H1 (cell line): ENCODE results near the gene IRAK3. TPM values are rescaled to one million over a fixed set of nuclear protein-coding genes. Genes with fewer than 3 reads are reported as not detected.

Source experiments
- CTCF ChIA-PET: fragments of 300-600 bp; sonication (Branson Sonifier 250); formaldehyde crosslinking; loops from one replicate; lab custom pipeline; 2021; ENCODE audit not compliant: partially characterized antibody; lab: Charles Lee
- POLR2A ChIA-PET: fragments of 300-600 bp; sonication (Branson Sonifier 250); formaldehyde crosslinking; loops from one replicate; lab custom pipeline; 2021; ENCODE audit warnings: inconsistent platforms; ENCODE audit not compliant: partially characterized antibody; lab: Charles Lee
- DNase-seq, 2 experiments: peaks; one replicate each; pipeline versions ENCODE4 v3.0.0 to v3.0.0-alpha.2; 2010 to 2022; ENCODE audit warnings: low spot score in 2 of 2, low read depth in 1 of 2, mixed read lengths in 1 of 2
- FAIRE-seq: peaks from 2 replicates; lab custom pipeline; 2011; peaks lifted over from hg19 to GRCh38; lab: Jason Lieb, UNC
- H2AFZ ChIP-seq: 2 replicates; pipeline ENCODE4 v1.8.1; 2012; ENCODE audit warnings: low read length, inconsistent platforms
- H2AK5ac ChIP-seq: 2 replicates; pipeline ENCODE4 v1.6.1; 2013; ENCODE audit warnings: low read depth, low read length
- H2BK120ac ChIP-seq: replicated peaks from 2 replicates; pipeline ENCODE3; 2013; ENCODE audit warnings: low read depth, low read length, inconsistent platforms
- H2BK12ac ChIP-seq: 2 replicates; pipeline ENCODE4 v1.6.1; 2013; ENCODE audit warnings: low read depth, low read length
- H2BK15ac ChIP-seq: 2 replicates; pipeline ENCODE4 v1.6.1; 2013; ENCODE audit warnings: low read length
- H2BK20ac ChIP-seq: 2 replicates; pipeline ENCODE4 v1.6.1; 2013; ENCODE audit warnings: low read length
- H2BK5ac ChIP-seq: 2 replicates; pipeline ENCODE4 v1.6.1; 2013; ENCODE audit warnings: low read depth, low read length
- H3K14ac ChIP-seq: 2 replicates; pipeline ENCODE4 v1.6.1; 2013; ENCODE audit warnings: inconsistent platforms; ENCODE audit not compliant: insufficient read length
- H3K18ac ChIP-seq: 2 replicates; pipeline ENCODE4 v1.6.1; 2013; ENCODE audit warnings: low read length; ENCODE audit errors: extremely low read depth
- H3K23ac ChIP-seq: 2 replicates; pipeline ENCODE4 v1.6.1; 2013; ENCODE audit warnings: inconsistent platforms; ENCODE audit not compliant: insufficient read length
- H3K23me2 ChIP-seq: 2 replicates; pipeline ENCODE4 v1.6.1; 2013; ENCODE audit warnings: low read depth, low read length
- H3K27ac ChIP-seq: 2 replicates; pipeline ENCODE4 v1.6.1; 2011; ENCODE audit warnings: low read depth, low read length, inconsistent platforms
- H3K27me3 ChIP-seq, 4 experiments: replicated peaks in 1 of 4; 1 replicate in 1 of 4; 2 replicates in 3 of 4; pipeline versions ENCODE4 v1.6.1 to v1.8.1; 2011 to 2013; ENCODE audit warnings: low read length in 3 of 4, mild to moderate bottlenecking in 3 of 4, inconsistent platforms in 2 of 4, mixed read lengths in 2 of 4, moderate library complexity in 1 of 4; ENCODE audit not compliant: control insufficient read depth in 3 of 4, insufficient read depth in 3 of 4; ENCODE audit errors: extremely low read depth in 1 of 4
- H3K36me3 ChIP-seq, 4 experiments: 2 replicates each; pipeline versions ENCODE4 v1.6.1 to v1.8.1; 2011 to 2013; ENCODE audit warnings: mild to moderate bottlenecking in 4 of 4, low read length in 3 of 4, moderate library complexity in 2 of 4, control low read depth in 1 of 4, inconsistent platforms in 1 of 4; ENCODE audit not compliant: insufficient read depth in 4 of 4, control insufficient read depth in 2 of 4
- H3K4ac ChIP-seq: replicated peaks from 2 replicates; pipeline ENCODE3; 2013; ENCODE audit warnings: low read length, low read depth, mixed read lengths, inconsistent platforms; ENCODE audit not compliant: insufficient read length
- H3K4me1 ChIP-seq, 4 experiments: replicated peaks in 1 of 4; 1 replicate in 1 of 4; 2 replicates in 3 of 4; pipeline versions ENCODE4 v1.6.1 to v1.8.1; 2011 to 2013; ENCODE audit warnings: low read length in 3 of 4, inconsistent platforms in 2 of 4, mixed read lengths in 1 of 4; ENCODE audit not compliant: insufficient read depth in 4 of 4, control insufficient read depth in 3 of 4
- H3K4me2 ChIP-seq, 2 experiments: 2 replicates each; pipeline versions ENCODE4 v1.6.1 to v1.8.1; 2011 to 2013; ENCODE audit warnings: low read depth in 2 of 2, low read length in 2 of 2, control low read depth in 1 of 2, inconsistent platforms in 1 of 2, mild to moderate bottlenecking in 1 of 2; ENCODE audit not compliant: insufficient read depth in 1 of 2
- H3K4me3 ChIP-seq, 4 experiments: fragments of 200-600, 300-600 bp in 1 of 4; sonication (generic), shearing (Covaris generic), sonication (Bioruptor Twin) in 1 of 4; 2 replicates each; pipeline versions ENCODE4 v1.5.1 to v1.8.1; 2011 to 2016; ENCODE audit warnings: low read length in 4 of 4, low read depth in 3 of 4, control low read depth in 2 of 4, inconsistent platforms in 2 of 4, mild to moderate bottlenecking in 2 of 4, mixed read lengths in 1 of 4, moderate library complexity in 1 of 4; ENCODE audit not compliant: insufficient read depth in 2 of 4; ENCODE audit errors: extremely low read depth in 1 of 4
- H3K56ac ChIP-seq: replicated peaks from 2 replicates; pipeline ENCODE3; 2013; ENCODE audit warnings: low read depth, mild to moderate bottlenecking, mixed read lengths, low read length, inconsistent platforms; ENCODE audit not compliant: insufficient read length
- H3K79me1 ChIP-seq: 2 replicates; pipeline ENCODE4 v1.6.1; 2013; ENCODE audit warnings: low read depth, low read length, control low read depth
- H3K79me2 ChIP-seq, 2 experiments: 2 replicates each; pipeline versions ENCODE4 v1.6.1 to v1.8.1; 2012 to 2013; ENCODE audit warnings: low read length in 2 of 2, mild to moderate bottlenecking in 2 of 2, inconsistent platforms in 1 of 2; ENCODE audit not compliant: insufficient read depth in 2 of 2, control insufficient read depth in 1 of 2
- H3K9ac ChIP-seq, 4 experiments: replicated peaks in 1 of 4; 1 replicate in 1 of 4; 2 replicates in 3 of 4; pipeline versions ENCODE4 v1.6.1 to v1.8.1; 2011 to 2013; ENCODE audit warnings: low read depth in 3 of 4, low read length in 3 of 4, control low read depth in 2 of 4, mild to moderate bottlenecking in 2 of 4, moderate library complexity in 2 of 4, inconsistent platforms in 1 of 4; ENCODE audit errors: extremely low read depth in 1 of 4
- H3K9me3 ChIP-seq, 2 experiments: 2 replicates each; pipeline versions ENCODE4 v1.6.1 to v1.8.1; 2012 to 2013; ENCODE audit warnings: mild to moderate bottlenecking in 2 of 2, moderate library complexity in 2 of 2, control low read depth in 1 of 2, inconsistent platforms in 1 of 2, low read depth in 1 of 2, low read length in 1 of 2, mixed read lengths in 1 of 2; ENCODE audit not compliant: insufficient read depth in 2 of 2
- H4K20me1 ChIP-seq, 2 experiments: replicated peaks in 1 of 2; 2 replicates each; pipeline versions ENCODE3 to v1.8.1; 2011 to 2013; ENCODE audit warnings: inconsistent platforms in 2 of 2, low read length in 2 of 2, mild to moderate bottlenecking in 1 of 2; ENCODE audit not compliant: insufficient read depth in 2 of 2, control insufficient read depth in 1 of 2
- H4K5ac ChIP-seq: 2 replicates; pipeline ENCODE4 v1.6.1; 2013; ENCODE audit warnings: low read length, low read depth, mixed read lengths, inconsistent platforms; ENCODE audit not compliant: insufficient read length
- H4K8ac ChIP-seq: 2 replicates; pipeline ENCODE4 v1.8.0; 2013; ENCODE audit warnings: mild to moderate bottlenecking, moderate library complexity, low read length, inconsistent platforms; ENCODE audit not compliant: insufficient read depth; ENCODE audit errors: extremely low read depth
- H4K91ac ChIP-seq: replicated peaks from 2 replicates; pipeline ENCODE3; 2013; ENCODE audit warnings: low read length, mixed read lengths, inconsistent platforms; ENCODE audit not compliant: insufficient read length
- BCL11A ChIP-seq, 2 experiments: IDR thresholded peaks; one replicate each; pipeline ENCODE4 v1.6.1; 2011; ENCODE audit warnings: low read depth in 2 of 2, low read length in 2 of 2, mild to moderate bottlenecking in 2 of 2
- CHD1 ChIP-seq: IDR thresholded peaks from 2 replicates; pipeline ENCODE4 v1.6.1; 2012; ENCODE audit warnings: low read depth, low read length, improper control_type of control experiment
- PHF8 ChIP-seq: fragments of 200-600 bp; sonication (generic); conservative IDR thresholded peaks from 2 replicates; pipeline ENCODE4 v1.7.1; 2012; ENCODE audit warnings: low read depth, mild to moderate bottlenecking, inconsistent platforms, low read length, moderate library complexity
- SIRT6 ChIP-seq: IDR thresholded peaks from one replicate; pipeline ENCODE4 v1.7.1; 2012; ENCODE audit warnings: low read length, inconsistent platforms
- TEAD4 ChIP-seq: IDR thresholded peaks from 2 replicates; pipeline ENCODE4 v1.6.1; 2012; ENCODE audit warnings: low read depth, low read length, inconsistent platforms, mixed read lengths
- WGBS, 2 experiments: shearing (Covaris generic) in 1 of 2; methylation state at CpG; one replicate each; pipeline versions ENCODE4 v1.1.6 to v1.1.7; 2013 to 2015; ENCODE audit warnings: low lambda C conversion rate in 2 of 2, mixed read lengths in 2 of 2, inconsistent platforms in 1 of 2, low coverage in 1 of 2, missing lambda C conversion rate in 1 of 2; ENCODE audit not compliant: insufficient replicate concordance in 2 of 2, insufficient coverage in 1 of 2, insufficient read length in 1 of 2; ENCODE audit errors: extremely low coverage in 1 of 2, missing lambda C conversion rate in 1 of 2; 5-methylcytosine and 5-hydroxymethylcytosine counted together
- polyA plus RNA-seq, 7 experiments: library from polyadenylated mRNA; depleted of rRNA in 3 of 7; stranded (reverse) in 5 of 7; unstranded in 2 of 7; fragments of >200 nt in 5 of 7; fragments of 200-250 nt in 2 of 7; gene quantifications; 1 replicate in 5 of 7; 2 replicates in 1 of 7; 4 replicates in 1 of 7; pipeline versions ENCODE4 v1.2.1 to v1.2.3, GENCODE V29; 2011 to 2013; ENCODE audit warnings: missing spikeins in 2 of 7, mixed read lengths in 2 of 7
- total RNA-seq: library from RNA; stranded (reverse); fragmentation: NEBNext Ultra II Directional; extraction: Animal tissue kit (Norgen Biotek cat#: 25700); gene quantifications from 2 replicates; pipeline ENCODE4 v1.2.1, GENCODE V29; 2021

IRAK3 gene
- total and polyA plus RNA-seq, 2 of the 8 experiments (the other 6 are each of a cell fraction or from before 2014, with no cell fraction given), result 0.51 to 2.2 TPM

DNA sequence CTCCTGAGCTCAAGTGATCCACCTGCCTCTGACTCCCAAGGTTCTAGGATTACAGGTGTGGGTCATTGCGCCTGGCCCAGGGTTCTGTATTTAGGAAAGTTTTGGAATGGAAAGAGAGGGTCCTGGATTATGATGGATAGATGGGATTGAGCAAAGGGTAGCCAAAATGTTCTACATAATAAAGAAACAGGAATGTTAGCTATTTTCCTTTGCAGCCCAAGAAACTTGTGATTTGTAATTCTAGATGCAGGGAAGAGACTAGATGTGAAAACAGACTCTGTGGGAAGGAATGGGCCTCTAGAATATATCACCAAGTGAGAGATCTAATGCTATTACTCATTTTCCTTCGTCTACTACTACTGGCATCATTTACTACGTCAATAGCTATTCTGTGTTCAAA is 83.6 kb downstream of the IRAK3 start:
- no peak overlapping the region for H3K27ac ChIP-seq
- WGBS, 2 experiments, result 55% methylated on average over 3 of the region's 3 CpGs; no CpG with 5 or more reads in 1 of the 2 experiments
- H2BK120ac ChIP-seq, result no peak overlapping the region
- H3K4me1 ChIP-seq, result peaks cover 0 to 4% (median 1%) of the 10 kb centered on the region in 4 experiments; a peak in 2 of 7 replicates
- H3K4ac ChIP-seq, result no peak overlapping the region
- no peak overlapping the region for H3K23ac ChIP-seq
- H3K9me3 ChIP-seq, result no peaks in the 10 kb centered on the region
- no peaks in the 10 kb centered on the region for H3K27me3 ChIP-seq
- H3K14ac ChIP-seq, result no peak overlapping the region
- H4K5ac ChIP-seq, result no peak overlapping the region
- DNase-seq (no peak), FAIRE-seq (no peak)
- H4K91ac ChIP-seq, result no peak overlapping the region
- no peaks in the 10 kb centered on the region for H3K23me2 ChIP-seq
- H3K9ac ChIP-seq, result no peak overlapping the region
- no peak overlapping the region for H2BK15ac ChIP-seq
- no peaks in the 10 kb centered on the region for H4K20me1 ChIP-seq
- no peak overlapping the region for H2AFZ ChIP-seq
- no peaks in the 10 kb centered on the region for H3K79me2 ChIP-seq
- no peak overlapping the region for H2AK5ac ChIP-seq
- TF ChIP-seq BCL11A (IDR thresholded peaks at IDR 0.05; ENCODE audit: low read depth in 2 of 2, low read length in 2 of 2) (no peak), SIRT6 (no peak), PHF8 (no peak), TEAD4 (peak; percentile 68; the same call in 1 of the 2 replicates), CHD1 (no peak)
- H3K4me2 ChIP-seq, result no peak overlapping the region
- no peak overlapping the region for H2BK20ac ChIP-seq
- H4K8ac ChIP-seq, result no peak overlapping the region
- no peak overlapping the region for H3K18ac ChIP-seq
- H2BK12ac ChIP-seq, result no peak overlapping the region
- no peaks in the 10 kb centered on the region for H3K79me1 ChIP-seq
- POLR2A ChIA-PET, result interaction anchor here (1.1 kb wide), 1 partner anchor 29 kb away, joined by 3 read pairs; the partner anchor contains the start of gene HELB
- H3K4me3 ChIP-seq, result no peak overlapping the region
- no peaks in the 10 kb centered on the region for H3K36me3 ChIP-seq
- no peak overlapping the region for H3K56ac ChIP-seq
- CTCF ChIA-PET, result interaction anchor here (0.9 to 3.3 kb wide), 6 partner anchors 10 to 588 kb away, joined by 3 to 22 read pairs (median 6); partner anchors contain the start of gene TMBIM4
- no peak overlapping the region for H2BK5ac ChIP-seq
